Cardiac fibroblast (primary cell): ENCODE results near the gene MRAP2.
"Not testable (repeated sequence)": the region's sequence is repeated elsewhere in the genome, so short reads cannot be mapped to it uniquely, and the experiment has no call there.

Experiments used
- DNase-seq, 2 donors: peaks; one replicate each; pipeline versions ENCODE4 v3.0.0 to v3.0.0-alpha.2; 2010; ENCODE audit warnings: low read depth in 2 of 2
- H3K4me3 ChIP-seq, 2 donors: replicated peaks in 1 of 2; 1 replicate in 1 of 2; 2 replicates in 1 of 2; pipeline ENCODE4 v1.5.1; 2011; ENCODE audit warnings: low read depth in 2 of 2, low read length in 2 of 2, mild to moderate bottlenecking in 2 of 2, moderate library complexity in 1 of 2
- TF ChIP-seq, protein P1 (sequence below): IDR thresholded peaks from one replicate; pipeline ENCODE4 v1.5.1; 2011; ENCODE audit warnings: low read depth, mild to moderate bottlenecking, low read length, inconsistent platforms

The MRAP2 gene

DNA sequence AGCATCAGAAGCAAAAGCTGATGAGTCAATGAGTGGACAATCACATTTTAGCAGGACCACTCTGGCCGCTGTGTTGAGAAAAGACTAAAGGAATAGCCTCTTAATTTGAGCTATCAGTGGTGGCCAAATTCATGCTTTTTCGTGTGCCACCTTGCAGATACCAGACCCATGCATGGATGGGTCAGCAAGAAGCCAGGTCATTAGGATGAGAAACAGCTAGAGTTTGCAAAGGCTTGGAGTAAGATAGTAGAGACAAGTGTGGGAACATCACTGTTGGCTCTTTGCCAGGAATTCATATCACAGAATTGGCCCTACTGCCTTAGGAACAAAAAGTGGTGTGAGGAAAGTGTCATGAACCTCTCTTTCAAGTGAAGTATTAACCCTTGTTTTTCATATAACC is 25.5 kb downstream of the MRAP2 start:
- TF ChIP-seq, protein P1, sequence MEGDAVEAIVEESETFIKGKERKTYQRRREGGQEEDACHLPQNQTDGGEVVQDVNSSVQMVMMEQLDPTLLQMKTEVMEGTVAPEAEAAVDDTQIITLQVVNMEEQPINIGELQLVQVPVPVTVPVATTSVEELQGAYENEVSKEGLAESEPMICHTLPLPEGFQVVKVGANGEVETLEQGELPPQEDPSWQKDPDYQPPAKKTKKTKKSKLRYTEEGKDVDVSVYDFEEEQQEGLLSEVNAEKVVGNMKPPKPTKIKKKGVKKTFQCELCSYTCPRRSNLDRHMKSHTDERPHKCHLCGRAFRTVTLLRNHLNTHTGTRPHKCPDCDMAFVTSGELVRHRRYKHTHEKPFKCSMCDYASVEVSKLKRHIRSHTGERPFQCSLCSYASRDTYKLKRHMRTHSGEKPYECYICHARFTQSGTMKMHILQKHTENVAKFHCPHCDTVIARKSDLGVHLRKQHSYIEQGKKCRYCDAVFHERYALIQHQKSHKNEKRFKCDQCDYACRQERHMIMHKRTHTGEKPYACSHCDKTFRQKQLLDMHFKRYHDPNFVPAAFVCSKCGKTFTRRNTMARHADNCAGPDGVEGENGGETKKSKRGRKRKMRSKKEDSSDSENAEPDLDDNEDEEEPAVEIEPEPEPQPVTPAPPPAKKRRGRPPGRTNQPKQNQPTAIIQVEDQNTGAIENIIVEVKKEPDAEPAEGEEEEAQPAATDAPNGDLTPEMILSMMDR, result no peak
- no peak overlapping the region for H3K4me3 ChIP-seq
- DNase-seq, result no peak

- no peak overlapping the region for H3K4me3 ChIP-seq
- TF ChIP-seq, protein P1, result no peak
- peak in 1 of 2 donors; percentile 5 for DNase-seq
Observed at GRCh38 chr6:84061174-84061573, 27.6 kb downstream of the MRAP2 start.

GRCh38 chr6:84061613-84062398 is 28.2 kb downstream of the MRAP2 start:
- TF ChIP-seq, protein P1, result no peak
- DNase-seq, result no peak
- H3K4me3 ChIP-seq, result no peak overlapping the region

- DNase-seq, result no peak
- TF ChIP-seq, protein P1, result no peak
- H3K4me3 ChIP-seq, result no peak overlapping the region
Observed at GRCh38 chr6:84062519-84063154, 29.1 kb downstream of the MRAP2 start.

GRCh38 chr6:84065693-84066290 is 32.2 kb downstream of the MRAP2 start:
- TF ChIP-seq, protein P1, result no peak
- H3K4me3 ChIP-seq, result no peak overlapping the region
- peak; percentile 46 to 76 for DNase-seq

- TF ChIP-seq, protein P1, result no peak
- no peak overlapping the region for H3K4me3 ChIP-seq
- no peak for DNase-seq
Observed at GRCh38 chr6:84066536-84066935, 33.0 kb downstream of the MRAP2 start.

DNA sequence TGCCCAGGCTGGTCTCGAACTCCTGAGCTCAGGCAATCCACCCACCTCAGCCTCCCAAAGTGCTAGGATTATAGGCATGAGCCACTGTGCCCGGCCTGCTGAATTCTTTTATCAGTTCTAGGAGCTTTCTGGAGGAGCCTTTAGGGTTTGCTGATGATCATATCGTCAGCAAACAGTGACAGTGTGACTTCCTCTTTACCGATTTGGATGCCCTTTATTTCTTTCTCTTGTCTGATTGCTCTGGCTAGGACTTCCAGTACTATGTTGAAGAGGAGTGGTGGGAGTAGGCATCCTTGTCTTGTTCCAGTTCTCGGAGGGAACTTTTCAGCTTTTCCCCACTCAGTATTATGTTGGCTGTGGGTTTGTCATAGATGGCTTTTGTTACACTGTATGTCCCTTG is 35.3 kb downstream of the MRAP2 start:
- not testable (repeated sequence) for DNase-seq, H3K4me3 ChIP-seq
